GM12878 (cell line): Measurements from ENCODE around the gene BIRC6. TPM values are rescaled to one million over a fixed set of nuclear protein-coding genes. Genes with fewer than 3 reads are reported as not detected.

Source experiments
- ATAC-seq: fragments of 200-7000 bp; cut with Tn5 transposase; 3 replicates; pipeline ENCODE4 v1.9.1; 2020; ENCODE audit warnings: mild to moderate bottlenecking, moderate library complexity
- BruUV-seq: library from RNA; stranded (reverse); fragments of 400-500 nt; replicated peaks from 2 replicates; lab custom pipeline; 2021; lab: Mats Ljungman, UMichigan
- CTCF ChIA-PET: fragments of 300-600 bp; sonication (Branson Sonifier 250); formaldehyde crosslinking; extraction: SDS; loops from one replicate; lab custom pipeline; 2021; ENCODE audit warnings: inconsistent platforms; lab: Yijun Ruan, JAX
- POLR2A ChIA-PET: fragments of 350-600 bp; formaldehyde crosslinking; extraction: SDS; loops from one replicate; lab custom pipeline; 2021; ENCODE audit warnings: inconsistent platforms; lab: Charles Lee
- RAD21 ChIA-PET: fragments of 300-600 bp; sonication (Branson Sonifier 250); formaldehyde crosslinking; loops from one replicate; lab custom pipeline; 2023; ENCODE audit warnings: antibody characterized with exemption; ENCODE audit not compliant: unreplicated experiment; lab: Charles Lee
- SMC1A ChIA-PET: fragments of 300-600 bp; sonication (Branson Sonifier 250); formaldehyde crosslinking; loops from one replicate; lab custom pipeline; 2023; ENCODE audit not compliant: unreplicated experiment, uncharacterized antibody; lab: Charles Lee
- DNase-seq: peaks from one replicate; pipeline ENCODE4 v3.0.0-alpha.2; 2011; ENCODE audit warnings: low read depth, low spot score
- FAIRE-seq: peaks from 3 replicates; lab custom pipeline; 2011; peaks lifted over from hg19 to GRCh38; lab: Jason Lieb, UNC
- H2AFZ ChIP-seq: 2 replicates; pipeline ENCODE4 v1.6.0; 2011; ENCODE audit warnings: low read depth, low read length, control low read depth; ENCODE audit not compliant: control insufficient read depth
- H3K27ac ChIP-seq: 2 replicates; pipeline ENCODE4 v1.5.1; 2011; ENCODE audit warnings: control low read depth; ENCODE audit not compliant: control insufficient read depth, insufficient read depth
- H3K27me3 ChIP-seq, 2 experiments: replicated peaks in 1 of 2; 2 replicates each; pipeline versions ENCODE4 v1.6.0 to v1.6.1; 2011; ENCODE audit warnings: low read length in 1 of 2; ENCODE audit not compliant: control insufficient read depth in 2 of 2, insufficient read depth in 2 of 2
- H3K36me3 ChIP-seq, 2 experiments: 2 replicates each; pipeline ENCODE4 v1.5.1; 2011; ENCODE audit warnings: low read length in 1 of 2; ENCODE audit not compliant: control insufficient read depth in 2 of 2, insufficient read depth in 2 of 2
- H3K4me1 ChIP-seq: 2 replicates; pipeline ENCODE4 v1.6.1; 2011; ENCODE audit warnings: mild to moderate bottlenecking, low read length, moderate library complexity, mixed read lengths; ENCODE audit not compliant: control insufficient read depth, insufficient read depth
- H3K4me2 ChIP-seq: 2 replicates; pipeline ENCODE4 v1.6.0; 2011; ENCODE audit warnings: control low read depth; ENCODE audit not compliant: control insufficient read depth, insufficient read depth
- H3K4me3 ChIP-seq: fragments of 200-600 bp; sonication (generic); 2 replicates; pipeline ENCODE4 v1.5.1; 2016
- H3K79me2 ChIP-seq: 2 replicates; pipeline ENCODE4 v1.6.0; 2011; ENCODE audit warnings: low read length; ENCODE audit not compliant: control insufficient read depth, insufficient read depth
- H3K9ac ChIP-seq: 2 replicates; pipeline ENCODE4 v1.8.0; 2011; ENCODE audit warnings: low read length, control low read depth, mixed read lengths; ENCODE audit not compliant: control insufficient read depth, insufficient read depth
- H3K9me3 ChIP-seq: replicated peaks from 3 replicates; pipeline ENCODE4 v1.5.1; 2011; ENCODE audit warnings: mild to moderate bottlenecking, low read length; ENCODE audit not compliant: control insufficient read depth, insufficient read depth
- H4K20me1 ChIP-seq: 2 replicates; pipeline ENCODE4 v1.6.0; 2011; ENCODE audit not compliant: control insufficient read depth, insufficient read depth
- BCL11A ChIP-seq: IDR thresholded peaks from 2 replicates; pipeline ENCODE4 v1.6.1; 2011; ENCODE audit warnings: low read depth, low read length
- EP300 ChIP-seq, 2 experiments: fragments of 150-350 bp in 1 of 2; IDR thresholded peaks; 2 replicates each; pipeline ENCODE4 v1.6.1; 2011 to 2012; ENCODE audit warnings: low read depth in 2 of 2, low read length in 2 of 2, borderline replicate concordance in 1 of 2, improper control_type of control experiment in 1 of 2, inconsistent platforms in 1 of 2; ENCODE audit not compliant: control insufficient read depth in 1 of 2
- FOS ChIP-seq: IDR thresholded peaks from 3 replicates; pipeline ENCODE4 v1.6.1; 2011; ENCODE audit warnings: borderline replicate concordance; ENCODE audit not compliant: insufficient read length; ENCODE audit errors: extremely low read depth
- FOXM1 ChIP-seq: IDR thresholded peaks from 2 replicates; pipeline ENCODE4 v1.6.1; 2012; ENCODE audit warnings: low read depth, mild to moderate bottlenecking, inconsistent platforms, low read length, moderate library complexity
- KDM1A ChIP-seq: fragments of 200-600 bp; sonication (generic); IDR thresholded peaks from 2 replicates; pipeline ENCODE4 v1.6.1; 2016; ENCODE audit warnings: borderline replicate concordance
- MXI1 ChIP-seq: fragments of 150-350 bp; IDR thresholded peaks from 2 replicates; pipeline ENCODE4 v1.6.1; 2011; ENCODE audit warnings: low read depth, mild to moderate bottlenecking, inconsistent platforms, low read length, improper control_type of control experiment
- MYB ChIP-seq: fragments of 150-350 bp; IDR thresholded peaks from 2 replicates; pipeline ENCODE4 v1.6.1; 2014; ENCODE audit warnings: mild to moderate bottlenecking, low read depth, low read length, borderline replicate concordance
- NR2F1 ChIP-seq: fragments of 450-650 bp; conservative IDR thresholded peaks from 2 replicates; pipeline ENCODE4 v1.6.1; 2017; ENCODE audit warnings: mild to moderate bottlenecking
- POLR2AphosphoS5 ChIP-seq: IDR thresholded peaks from 2 replicates; pipeline ENCODE4 v1.6.1; 2011; ENCODE audit warnings: mild to moderate bottlenecking, low read length, inconsistent platforms
- RB1 ChIP-seq: fragments of 450-650 bp; formaldehyde crosslinking; IDR thresholded peaks from 2 replicates; pipeline ENCODE4 v1.6.1; 2017; ENCODE audit warnings: mild to moderate bottlenecking, borderline replicate concordance
- SMAD1 ChIP-seq: fragments of 450-650 bp; IDR thresholded peaks from 2 replicates; pipeline ENCODE4 v1.6.1; 2018; ENCODE audit warnings: mild to moderate bottlenecking, low read depth; ENCODE audit not compliant: partially characterized antibody
- TCF7 ChIP-seq: IDR thresholded peaks from 2 replicates; pipeline ENCODE4 v1.6.1; 2014; ENCODE audit warnings: antibody characterized with exemption, borderline replicate concordance
- ZNF622 ChIP-seq: fragments of 450-650 bp; IDR thresholded peaks from 2 replicates; pipeline ENCODE4 v1.6.1; 2017; ENCODE audit warnings: mild to moderate bottlenecking, inconsistent platforms
- WGBS: methylation state at CpG from one replicate; pipeline ENCODE4 v1.1.6; 2016; ENCODE audit warnings: low lambda C conversion rate; ENCODE audit not compliant: insufficient replicate concordance, insufficient coverage; ENCODE audit errors: missing lambda C conversion rate; 5-methylcytosine and 5-hydroxymethylcytosine counted together
- in situ Hi-C: fragments of 300-500 bp; cut with MboI; formaldehyde crosslinking; loops from 9 replicates; pipeline ENCODE4 v1.14.3; 2018; ENCODE audit warnings: mixed read lengths
- intact Hi-C: fragments of 100-400 bp; cut with micrococcal nuclease; formaldehyde crosslinking; loops from one replicate; pipeline ENCODE4 v1.14.2; 2022; ENCODE audit not compliant: unreplicated experiment
- polyA plus RNA-seq, 11 experiments: library from polyadenylated mRNA; depleted of rRNA in 4 of 11; unstranded in 6 of 11; stranded (reverse) in 5 of 11; fragments of >200 nt; fragmentation: Nextera tagmentation in 4 of 11; fragmentation: Illumina TruSeq in 1 of 11; extraction: Ambion mirVana in 4 of 11; extraction: Trizol in 1 of 11; gene quantifications; 1 replicate in 1 of 11; 2 replicates in 10 of 11; pipeline versions ENCODE4 v1.2.1 to v1.2.3, GENCODE V29; 2011 to 2016; ENCODE audit warnings: inconsistent platforms in 2 of 11, missing spikeins in 2 of 11, low read depth in 1 of 11
- total RNA-seq, 4 experiments: library from RNA; depleted of rRNA in 3 of 4; stranded (reverse); fragments of >200 nt in 3 of 4; fragmentation: Illumina TruSeq in 1 of 4; extraction: Trizol in 1 of 4; gene quantifications; 2 replicates each; pipeline versions ENCODE4 v1.2.1 to v1.2.3, GENCODE V29; 2013 to 2021
- TF ChIP-seq, protein P1 (sequence below): fragments of 450-650 bp; IDR thresholded peaks from 2 replicates; pipeline ENCODE4 v1.6.1; 2016; ENCODE audit warnings: mild to moderate bottlenecking
- TF ChIP-seq, protein P2 (sequence below): fragments of 450-650 bp; IDR thresholded peaks from 2 replicates; pipeline ENCODE4 v1.6.1; 2017; ENCODE audit warnings: mild to moderate bottlenecking, low read depth, inconsistent platforms; ENCODE audit not compliant: poor library complexity, severe bottlenecking
- TF ChIP-seq, protein P3 (sequence below): IDR thresholded peaks from 2 replicates; pipeline ENCODE4 v1.6.1; 2012; ENCODE audit warnings: low read depth, low read length, improper control_type of control experiment
- TF ChIP-seq, protein P4 (sequence below): IDR thresholded peaks from 2 replicates; pipeline ENCODE4 v1.6.1; 2012; ENCODE audit warnings: low read depth, low read length, improper control_type of control experiment
- TF ChIP-seq, protein P5 (sequence below): IDR thresholded peaks from 2 replicates; pipeline ENCODE4 v1.6.1; 2011; ENCODE audit warnings: low read depth, low read length, improper control_type of control experiment, borderline replicate concordance

The BIRC6 gene
- total and polyA plus RNA-seq, 10 of the 15 experiments (the other 5 are each of a cell fraction or from before 2014, with no cell fraction given) = 18.8 to 118 (median 55.0) TPM

DNA sequence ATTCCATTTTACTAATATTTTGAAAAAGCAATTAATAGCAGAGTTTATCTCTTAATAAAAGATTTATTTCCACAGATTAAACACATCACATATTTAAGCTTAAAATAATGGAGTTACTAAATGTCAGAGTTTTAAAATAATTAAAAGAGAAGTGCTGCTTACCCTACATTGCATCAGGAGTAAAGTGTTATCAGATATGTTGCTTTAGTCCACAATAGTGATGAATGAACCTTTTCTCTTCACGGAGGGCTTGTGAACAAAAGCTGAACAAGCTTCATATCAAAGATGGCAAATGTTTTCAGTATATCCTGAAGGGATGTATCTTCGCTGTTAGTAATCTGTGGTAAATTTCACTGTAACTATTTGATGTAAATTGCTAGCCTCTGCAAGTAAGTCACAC is 201.7 kb downstream of the BIRC6 start:
- no TSS peak for BruUV-seq
- no peak for ATAC-seq
- ChIA-PET RAD21 (interaction anchor here (1.0 to 1.1 kb wide), 3 partner anchors 10 to 1025 kb away, joined by 3 to 5 read pairs (median 3); no protein-coding TSS in a partner anchor), CTCF (interaction anchor here (0.7 to 1.4 kb wide), 3 partner anchors 11 to 215 kb away, joined by 3 to 4 read pairs (median 4); no protein-coding TSS in a partner anchor), SMC1A (interaction anchor here (0.9 to 3.0 kb wide), 6 partner anchors 10 to 713 kb away, joined by 3 to 10 read pairs (median 4); no protein-coding TSS in a partner anchor), POLR2A (no interaction called here)
- H3K36me3 ChIP-seq = peaks cover 1 to 12% of the 10 kb centered on the region in 2 experiments; a peak in 3 of 4 replicates
- no peak for DNase-seq
- WGBS = 100% methylated on average over 2 of the region's 2 CpGs
- no peak overlapping the region for H2AFZ ChIP-seq
- H3K4me3 ChIP-seq = no peak overlapping the region
- H4K20me1 ChIP-seq = no peaks in the 10 kb centered on the region
- H3K79me2 ChIP-seq = no peaks in the 10 kb centered on the region
- no peak overlapping the region for H3K27ac ChIP-seq
- in situ Hi-C loops (loop anchor here (10.0 kb wide), 1 partner anchor 816 kb away; no protein-coding TSS in a partner anchor), intact Hi-C loops (loop anchor here (10.0 kb wide), 1 partner anchor 1026 kb away; no protein-coding TSS in a partner anchor)
- H3K9me3 ChIP-seq = no peaks in the 10 kb centered on the region; the same call in 2 of the 3 replicates
- no peak overlapping the region for H3K9ac ChIP-seq
- FAIRE-seq = no peak
- peaks cover 2% of the 10 kb centered on the region for H3K4me1 ChIP-seq
- H3K4me2 ChIP-seq = no peak overlapping the region
- no peaks in the 10 kb centered on the region for H3K27me3 ChIP-seq
- TF ChIP-seq FOS (no peak), FOXM1 (no peak), POLR2AphosphoS5 (no peak), BCL11A (no peak), SMAD1 (no peak), EP300 (IDR thresholded peaks at IDR 0.05; ENCODE audit: borderline replicate concordance in 1 of 2, control insufficient read depth in 1 of 2, low read depth in 2 of 2, low read length in 2 of 2) (no peak), RB1 (no peak), KDM1A (no peak), MYB (no peak), TCF7 (no peak), ZNF622 (no peak), NR2F1 (no peak), MXI1 (no peak)
- TF ChIP-seq, protein P1, sequence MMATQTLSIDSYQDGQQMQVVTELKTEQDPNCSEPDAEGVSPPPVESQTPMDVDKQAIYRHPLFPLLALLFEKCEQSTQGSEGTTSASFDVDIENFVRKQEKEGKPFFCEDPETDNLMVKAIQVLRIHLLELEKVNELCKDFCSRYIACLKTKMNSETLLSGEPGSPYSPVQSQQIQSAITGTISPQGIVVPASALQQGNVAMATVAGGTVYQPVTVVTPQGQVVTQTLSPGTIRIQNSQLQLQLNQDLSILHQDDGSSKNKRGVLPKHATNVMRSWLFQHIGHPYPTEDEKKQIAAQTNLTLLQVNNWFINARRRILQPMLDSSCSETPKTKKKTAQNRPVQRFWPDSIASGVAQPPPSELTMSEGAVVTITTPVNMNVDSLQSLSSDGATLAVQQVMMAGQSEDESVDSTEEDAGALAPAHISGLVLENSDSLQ = no peak
- TF ChIP-seq, protein P2, sequence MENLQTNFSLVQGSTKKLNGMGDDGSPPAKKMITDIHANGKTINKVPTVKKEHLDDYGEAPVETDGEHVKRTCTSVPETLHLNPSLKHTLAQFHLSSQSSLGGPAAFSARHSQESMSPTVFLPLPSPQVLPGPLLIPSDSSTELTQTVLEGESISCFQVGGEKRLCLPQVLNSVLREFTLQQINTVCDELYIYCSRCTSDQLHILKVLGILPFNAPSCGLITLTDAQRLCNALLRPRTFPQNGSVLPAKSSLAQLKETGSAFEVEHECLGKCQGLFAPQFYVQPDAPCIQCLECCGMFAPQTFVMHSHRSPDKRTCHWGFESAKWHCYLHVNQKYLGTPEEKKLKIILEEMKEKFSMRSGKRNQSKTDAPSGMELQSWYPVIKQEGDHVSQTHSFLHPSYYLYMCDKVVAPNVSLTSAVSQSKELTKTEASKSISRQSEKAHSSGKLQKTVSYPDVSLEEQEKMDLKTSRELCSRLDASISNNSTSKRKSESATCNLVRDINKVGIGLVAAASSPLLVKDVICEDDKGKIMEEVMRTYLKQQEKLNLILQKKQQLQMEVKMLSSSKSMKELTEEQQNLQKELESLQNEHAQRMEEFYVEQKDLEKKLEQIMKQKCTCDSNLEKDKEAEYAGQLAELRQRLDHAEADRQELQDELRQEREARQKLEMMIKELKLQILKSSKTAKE = no peak
- TF ChIP-seq, protein P3, sequence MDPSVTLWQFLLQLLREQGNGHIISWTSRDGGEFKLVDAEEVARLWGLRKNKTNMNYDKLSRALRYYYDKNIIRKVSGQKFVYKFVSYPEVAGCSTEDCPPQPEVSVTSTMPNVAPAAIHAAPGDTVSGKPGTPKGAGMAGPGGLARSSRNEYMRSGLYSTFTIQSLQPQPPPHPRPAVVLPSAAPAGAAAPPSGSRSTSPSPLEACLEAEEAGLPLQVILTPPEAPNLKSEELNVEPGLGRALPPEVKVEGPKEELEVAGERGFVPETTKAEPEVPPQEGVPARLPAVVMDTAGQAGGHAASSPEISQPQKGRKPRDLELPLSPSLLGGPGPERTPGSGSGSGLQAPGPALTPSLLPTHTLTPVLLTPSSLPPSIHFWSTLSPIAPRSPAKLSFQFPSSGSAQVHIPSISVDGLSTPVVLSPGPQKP = no peak
- TF ChIP-seq, protein P4, sequence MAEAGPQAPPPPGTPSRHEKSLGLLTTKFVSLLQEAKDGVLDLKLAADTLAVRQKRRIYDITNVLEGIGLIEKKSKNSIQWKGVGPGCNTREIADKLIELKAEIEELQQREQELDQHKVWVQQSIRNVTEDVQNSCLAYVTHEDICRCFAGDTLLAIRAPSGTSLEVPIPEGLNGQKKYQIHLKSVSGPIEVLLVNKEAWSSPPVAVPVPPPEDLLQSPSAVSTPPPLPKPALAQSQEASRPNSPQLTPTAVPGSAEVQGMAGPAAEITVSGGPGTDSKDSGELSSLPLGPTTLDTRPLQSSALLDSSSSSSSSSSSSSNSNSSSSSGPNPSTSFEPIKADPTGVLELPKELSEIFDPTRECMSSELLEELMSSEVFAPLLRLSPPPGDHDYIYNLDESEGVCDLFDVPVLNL = no peak
- TF ChIP-seq, protein P5, sequence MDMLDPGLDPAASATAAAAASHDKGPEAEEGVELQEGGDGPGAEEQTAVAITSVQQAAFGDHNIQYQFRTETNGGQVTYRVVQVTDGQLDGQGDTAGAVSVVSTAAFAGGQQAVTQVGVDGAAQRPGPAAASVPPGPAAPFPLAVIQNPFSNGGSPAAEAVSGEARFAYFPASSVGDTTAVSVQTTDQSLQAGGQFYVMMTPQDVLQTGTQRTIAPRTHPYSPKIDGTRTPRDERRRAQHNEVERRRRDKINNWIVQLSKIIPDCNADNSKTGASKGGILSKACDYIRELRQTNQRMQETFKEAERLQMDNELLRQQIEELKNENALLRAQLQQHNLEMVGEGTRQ = no peak
